Suprapubic skin (tissue), 4 donors: ENCODE data around the gene PKP1. TPM values are rescaled to one million over a fixed set of nuclear protein-coding genes. Genes with fewer than 3 reads are reported as not detected.

Experiments used
- DNase-seq, 2 donors: peaks; one replicate each; pipeline ENCODE4 v3.0.0-alpha.2; 2019; ENCODE audit warnings: low spot score in 2 of 2
- H3K27ac ChIP-seq: fragments of 200-600 bp; sonication (generic); one replicate; pipeline ENCODE4 v1.5.1; 2019
- H3K27me3 ChIP-seq: fragments of 200-600 bp; sonication (generic); one replicate; pipeline ENCODE4 v1.5.1; 2019
- H3K36me3 ChIP-seq: fragments of 200-600 bp; sonication (generic); one replicate; pipeline ENCODE4 v1.5.1; 2019
- H3K4me1 ChIP-seq: fragments of 200-600 bp; sonication (generic); one replicate; pipeline ENCODE4 v1.5.1; 2019
- H3K4me3 ChIP-seq: fragments of 200-600 bp; sonication (generic); one replicate; pipeline ENCODE4 v1.5.1; 2019; ENCODE audit warnings: mild to moderate bottlenecking
- H3K9me3 ChIP-seq: fragments of 200-600 bp; sonication (generic); one replicate; pipeline ENCODE4 v1.5.1; 2019
- EP300 ChIP-seq: sonication (generic); formaldehyde crosslinking; IDR thresholded peaks from one replicate; pipeline ENCODE4 v1.6.1; 2017; ENCODE audit warnings: antibody characterized with exemption
- POLR2A ChIP-seq, 2 donors: fragments of 450-650 bp; IDR thresholded peaks; one replicate each; pipeline ENCODE4 v1.6.1; 2017; ENCODE audit warnings: antibody characterized with exemption in 2 of 2, mild to moderate bottlenecking in 2 of 2, moderate library complexity in 2 of 2
- POLR2AphosphoS5 ChIP-seq, 3 donors: sonication (generic); formaldehyde crosslinking; IDR thresholded peaks; one replicate each; pipeline ENCODE4 v1.6.1; 2017; ENCODE audit warnings: antibody characterized with exemption in 3 of 3
- WGBS: methylation state at CpG from one replicate; pipeline ENCODE4 v1.1.5; 2018; 5-methylcytosine and 5-hydroxymethylcytosine counted together
- total RNA-seq, 4 donors: library from RNA; depleted of rRNA; stranded (reverse); fragments of >200 nt; gene quantifications; one replicate each; pipeline ENCODE4 v1.1.0, GENCODE V29; 2016
- TF ChIP-seq, protein P1 (sequence below), 2 donors: fragments of 200-600 bp in 1 of 2; fragments of 450-650 bp in 1 of 2; sonication (generic) in 1 of 2; IDR thresholded peaks; one replicate each; pipeline ENCODE4 v1.5.1; 2016 to 2019; ENCODE audit warnings: antibody characterized with exemption in 2 of 2, mild to moderate bottlenecking in 1 of 2, moderate library complexity in 1 of 2

The PKP1 gene
- total RNA-seq, 4 donors from 2014 or later, result 888 to 1,187 (median 1,096) TPM

DNA sequence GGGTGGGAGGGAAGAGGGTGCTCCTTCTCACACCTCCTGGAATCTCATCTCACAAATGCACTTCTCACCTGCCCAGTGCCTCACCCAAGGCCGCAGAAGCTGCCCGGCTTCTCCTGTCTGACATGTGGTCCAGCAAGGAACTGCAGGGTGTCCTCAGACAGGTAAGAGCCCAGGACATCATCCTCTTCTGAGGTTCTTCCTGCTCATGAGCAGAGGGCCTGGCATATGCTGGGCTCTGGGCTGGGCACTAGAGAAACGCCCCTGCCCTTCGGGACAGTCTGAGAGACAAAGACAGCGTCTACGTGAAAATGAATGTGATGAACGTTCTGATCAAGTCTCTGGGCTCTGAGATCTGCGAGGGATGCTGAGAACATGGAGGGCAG is 42.4 kb downstream of the PKP1 start:
- WGBS, result 94% methylated on average over 6 of the region's 8 CpGs
- TF ChIP-seq, protein P1, sequence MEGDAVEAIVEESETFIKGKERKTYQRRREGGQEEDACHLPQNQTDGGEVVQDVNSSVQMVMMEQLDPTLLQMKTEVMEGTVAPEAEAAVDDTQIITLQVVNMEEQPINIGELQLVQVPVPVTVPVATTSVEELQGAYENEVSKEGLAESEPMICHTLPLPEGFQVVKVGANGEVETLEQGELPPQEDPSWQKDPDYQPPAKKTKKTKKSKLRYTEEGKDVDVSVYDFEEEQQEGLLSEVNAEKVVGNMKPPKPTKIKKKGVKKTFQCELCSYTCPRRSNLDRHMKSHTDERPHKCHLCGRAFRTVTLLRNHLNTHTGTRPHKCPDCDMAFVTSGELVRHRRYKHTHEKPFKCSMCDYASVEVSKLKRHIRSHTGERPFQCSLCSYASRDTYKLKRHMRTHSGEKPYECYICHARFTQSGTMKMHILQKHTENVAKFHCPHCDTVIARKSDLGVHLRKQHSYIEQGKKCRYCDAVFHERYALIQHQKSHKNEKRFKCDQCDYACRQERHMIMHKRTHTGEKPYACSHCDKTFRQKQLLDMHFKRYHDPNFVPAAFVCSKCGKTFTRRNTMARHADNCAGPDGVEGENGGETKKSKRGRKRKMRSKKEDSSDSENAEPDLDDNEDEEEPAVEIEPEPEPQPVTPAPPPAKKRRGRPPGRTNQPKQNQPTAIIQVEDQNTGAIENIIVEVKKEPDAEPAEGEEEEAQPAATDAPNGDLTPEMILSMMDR (IDR thresholded peaks at IDR 0.05), result no peak
- TF ChIP-seq EP300, result no peak
- TF ChIP-seq POLR2AphosphoS5 (IDR thresholded peaks at IDR 0.05), result no peak
- TF ChIP-seq POLR2A (IDR thresholded peaks at IDR 0.05), result no peak
- peak in 1 of 2 donors; percentile 55 for DNase-seq
- no peaks in the 10 kb centered on the region for H3K27me3 ChIP-seq
- no peak overlapping the region for H3K4me3 ChIP-seq
- H3K4me1 ChIP-seq, result no peaks in the 10 kb centered on the region
- peaks cover 73% of the 10 kb centered on the region for H3K36me3 ChIP-seq
- no peak overlapping the region for H3K27ac ChIP-seq
- no peaks in the 10 kb centered on the region for H3K9me3 ChIP-seq

DNA sequence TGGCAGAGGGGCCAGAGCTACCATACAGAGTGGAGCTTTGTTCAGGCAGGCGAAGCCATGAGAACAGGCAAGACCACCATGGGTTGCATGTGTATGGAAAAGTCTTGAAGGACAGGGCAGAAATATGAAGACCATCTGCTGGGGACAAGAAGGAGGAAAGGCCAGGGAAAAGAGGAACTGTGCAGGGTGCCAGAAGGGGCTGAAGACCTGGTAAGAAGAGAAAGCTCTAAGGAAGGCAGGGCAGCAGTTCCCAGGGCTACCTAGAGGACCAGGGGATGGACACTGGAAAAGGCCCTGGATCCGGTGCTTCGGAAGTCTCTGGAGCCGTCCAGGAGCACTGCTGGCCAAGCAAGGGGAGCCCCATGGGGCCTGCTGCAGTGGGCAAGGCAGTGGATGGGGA is 43.4 kb downstream of the PKP1 start:
- Histone ChIP-seq H3K9me3 (no peaks in the 10 kb centered on the region), H3K27ac (peak overlapping the region; percentile 4), H3K4me3 (no peak overlapping the region), H3K4me1 (no peaks in the 10 kb centered on the region), H3K36me3 (peaks cover 65% of the 10 kb centered on the region), H3K27me3 (no peaks in the 10 kb centered on the region)
- 73% methylated on average over 4 of the region's 4 CpGs for WGBS
- DNase-seq, result peak in 1 of 2 donors; percentile 37
- TF ChIP-seq POLR2A (IDR thresholded peaks at IDR 0.05) (no peak), EP300 (no peak), POLR2AphosphoS5 (IDR thresholded peaks at IDR 0.05) (no peak)
- TF ChIP-seq, protein P1 (IDR thresholded peaks at IDR 0.05), result no peak

DNA sequence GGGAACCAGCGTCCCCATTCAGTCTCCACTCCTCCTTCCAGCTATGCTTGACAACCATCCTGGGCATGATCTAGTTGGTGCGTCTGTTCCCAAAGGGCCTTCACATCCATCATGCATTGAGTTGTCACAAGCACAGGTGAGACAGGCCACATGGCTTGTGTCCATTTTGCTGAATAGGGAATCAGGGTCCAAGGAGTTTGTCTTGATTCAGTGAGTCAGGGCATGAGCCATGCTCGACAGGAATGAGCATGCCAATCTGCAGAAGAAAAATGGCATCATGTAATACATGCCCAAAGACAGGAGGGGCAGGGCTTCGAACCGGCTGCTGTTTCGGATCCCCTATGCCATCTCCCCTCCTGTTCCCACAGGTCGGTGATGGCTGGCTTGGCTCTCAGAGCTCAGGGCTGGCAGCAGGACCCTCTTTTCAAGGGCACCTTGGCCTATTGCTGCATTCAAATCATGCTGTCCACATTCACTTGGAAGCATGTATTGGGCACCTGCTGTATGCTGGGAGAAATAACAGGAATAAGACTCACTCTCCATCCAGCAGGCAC is 44.5 kb downstream of the PKP1 start:
- H3K27me3 ChIP-seq, result no peaks in the 10 kb centered on the region
- peak in 1 of 2 donors; percentile 27 for DNase-seq
- peaks cover 56% of the 10 kb centered on the region for H3K36me3 ChIP-seq
- no peak overlapping the region for H3K4me3 ChIP-seq
- H3K4me1 ChIP-seq, result peaks cover 5% of the 10 kb centered on the region
- 74% methylated on average over 7 of the region's 7 CpGs for WGBS
- H3K9me3 ChIP-seq, result no peaks in the 10 kb centered on the region
- no peak overlapping the region for H3K27ac ChIP-seq
- TF ChIP-seq, protein P1 (IDR thresholded peaks at IDR 0.05), result no peak
- TF ChIP-seq POLR2AphosphoS5 (IDR thresholded peaks at IDR 0.05), result no peak
- TF ChIP-seq POLR2A (IDR thresholded peaks at IDR 0.05), result no peak
- no peak for TF ChIP-seq EP300

DNA sequence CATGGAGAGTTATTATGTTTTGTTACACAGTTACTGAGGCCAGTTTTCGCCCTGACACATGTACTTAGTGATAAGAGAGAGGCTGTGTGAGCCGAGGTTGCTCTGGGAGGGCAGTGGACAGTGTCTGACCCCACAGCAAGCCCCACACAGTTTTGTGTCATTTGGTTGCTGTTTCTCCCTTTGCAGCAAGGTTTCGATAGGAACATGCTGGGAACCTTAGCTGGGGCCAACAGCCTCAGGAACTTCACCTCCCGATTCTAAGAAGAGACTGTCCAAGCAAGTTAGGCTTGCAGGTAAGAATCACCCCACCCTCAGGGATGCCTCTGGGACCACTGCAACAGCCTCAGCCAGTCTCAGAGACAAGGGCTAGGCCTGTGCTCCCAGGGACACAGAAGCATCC is 45.3 kb downstream of the PKP1 start:
- Histone ChIP-seq H3K4me3 (no peak overlapping the region), H3K36me3 (peaks cover 48% of the 10 kb centered on the region), H3K27me3 (no peaks in the 10 kb centered on the region), H3K4me1 (peaks cover 8% of the 10 kb centered on the region), H3K9me3 (no peaks in the 10 kb centered on the region), H3K27ac (no peak overlapping the region)
- no peak for TF ChIP-seq POLR2AphosphoS5 (IDR thresholded peaks at IDR 0.05)
- WGBS, result 71% methylated on average over 4 of the region's 4 CpGs
- peak in 1 of 2 donors; percentile 32 for DNase-seq

DNA sequence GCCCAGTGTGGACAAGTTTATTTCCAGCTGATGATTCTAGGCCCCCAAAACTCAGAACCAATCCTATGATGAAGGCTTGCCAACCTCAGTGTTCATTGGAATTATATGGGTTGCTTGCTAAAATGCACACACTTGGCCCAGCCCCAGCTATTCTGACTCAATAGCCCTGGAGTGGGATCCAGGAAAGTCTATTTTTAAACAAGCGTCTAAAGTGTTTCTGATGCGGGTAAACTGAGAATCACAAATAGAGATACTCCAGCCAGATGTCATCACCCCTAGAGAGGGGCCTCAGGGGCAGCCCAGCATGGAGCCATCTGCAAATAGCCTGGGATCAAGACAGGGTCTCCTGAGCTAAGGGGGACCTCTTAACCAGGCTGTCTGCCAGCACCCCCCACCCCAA is 46.0 kb downstream of the PKP1 start:
- Histone ChIP-seq H3K36me3 (peaks cover 41% of the 10 kb centered on the region), H3K4me1 (peaks cover 15% of the 10 kb centered on the region), H3K27ac (no peak overlapping the region), H3K9me3 (no peaks in the 10 kb centered on the region), H3K27me3 (no peaks in the 10 kb centered on the region), H3K4me3 (no peak overlapping the region)
- WGBS, result 45% methylated on average over 2 of the region's 2 CpGs
- DNase-seq, result peak in 1 of 2 donors; percentile 46
- TF ChIP-seq, protein P1 (IDR thresholded peaks at IDR 0.05), result no peak
- TF ChIP-seq POLR2AphosphoS5 (IDR thresholded peaks at IDR 0.05) (no peak), POLR2A (IDR thresholded peaks at IDR 0.05) (no peak), EP300 (no peak)

DNA sequence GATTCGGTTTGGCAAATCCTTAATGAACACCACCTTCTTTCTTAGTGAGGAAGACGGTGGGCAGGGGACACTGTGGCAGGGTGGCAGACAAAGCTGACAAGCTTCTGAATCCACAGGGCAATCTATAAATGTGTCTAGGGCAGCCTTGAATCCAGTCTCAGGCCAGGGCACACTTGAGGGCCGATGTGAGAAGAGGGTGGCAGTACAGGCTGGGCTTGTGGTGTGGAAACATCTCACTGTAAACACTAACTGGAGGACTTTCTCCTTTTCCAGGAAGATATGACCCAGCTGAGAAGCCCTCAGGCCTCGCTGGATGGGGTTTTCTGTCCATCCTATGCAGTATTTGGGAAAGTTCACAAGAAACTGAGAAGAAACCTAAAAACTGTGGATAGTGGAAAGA is 46.5 kb downstream of the PKP1 start:
- peaks cover 36% of the 10 kb centered on the region for H3K36me3 ChIP-seq
- peaks cover 20% of the 10 kb centered on the region for H3K4me1 ChIP-seq
- no peak overlapping the region for H3K27ac ChIP-seq
- WGBS, result 88% methylated on average over 4 of the region's 4 CpGs
- TF ChIP-seq EP300 (no peak), POLR2A (IDR thresholded peaks at IDR 0.05) (no peak)
- no peak overlapping the region for H3K4me3 ChIP-seq
- no peaks in the 10 kb centered on the region for H3K27me3 ChIP-seq
- DNase-seq, result peak in 1 of 2 donors; percentile 40
- no peaks in the 10 kb centered on the region for H3K9me3 ChIP-seq
